GM21381 (cell line): ENCODE measurements around the gene CCDC8.
"Not testable (repeated sequence)": the region's sequence is repeated elsewhere in the genome, so short reads cannot be mapped to it uniquely, and the experiment has no call there.

Source experiments
- ATAC-seq: cut with Tn5 transposase; IDR thresholded peaks from one replicate; pipeline ENCODE4 v1.9.1; 2021; ENCODE audit warnings: mild to moderate bottlenecking, moderate library complexity; ENCODE audit not compliant: unreplicated experiment

The CCDC8 gene

GRCh38 chr19:46404753-46405468, 8.5 kb downstream of the CCDC8 start:
- ATAC-seq, result no peak

GRCh38 chr19:46404055-46404752, 9.2 kb downstream of the CCDC8 start:
- ATAC-seq, result no peak

DNA sequence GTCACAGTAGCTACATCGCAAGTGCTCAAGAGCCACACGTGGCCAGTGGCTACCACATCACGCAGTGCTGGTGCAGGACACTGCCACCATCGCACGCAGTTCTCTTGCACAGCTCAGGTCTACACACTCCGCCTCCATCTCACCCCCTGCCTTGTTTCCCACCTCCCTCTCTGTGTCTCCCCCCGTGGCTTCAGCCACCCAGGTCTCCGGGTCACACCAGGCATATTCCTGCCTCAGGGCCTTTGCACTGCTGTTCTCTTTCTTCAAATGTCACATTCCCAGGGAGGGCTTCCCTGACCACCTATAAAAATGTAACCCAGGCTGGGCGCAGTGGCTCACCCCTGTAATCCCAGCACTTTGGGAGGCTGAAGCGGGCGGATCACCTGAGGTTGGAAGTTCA, 10.6 kb downstream of the CCDC8 start:
- ATAC-seq, result no peak

DNA sequence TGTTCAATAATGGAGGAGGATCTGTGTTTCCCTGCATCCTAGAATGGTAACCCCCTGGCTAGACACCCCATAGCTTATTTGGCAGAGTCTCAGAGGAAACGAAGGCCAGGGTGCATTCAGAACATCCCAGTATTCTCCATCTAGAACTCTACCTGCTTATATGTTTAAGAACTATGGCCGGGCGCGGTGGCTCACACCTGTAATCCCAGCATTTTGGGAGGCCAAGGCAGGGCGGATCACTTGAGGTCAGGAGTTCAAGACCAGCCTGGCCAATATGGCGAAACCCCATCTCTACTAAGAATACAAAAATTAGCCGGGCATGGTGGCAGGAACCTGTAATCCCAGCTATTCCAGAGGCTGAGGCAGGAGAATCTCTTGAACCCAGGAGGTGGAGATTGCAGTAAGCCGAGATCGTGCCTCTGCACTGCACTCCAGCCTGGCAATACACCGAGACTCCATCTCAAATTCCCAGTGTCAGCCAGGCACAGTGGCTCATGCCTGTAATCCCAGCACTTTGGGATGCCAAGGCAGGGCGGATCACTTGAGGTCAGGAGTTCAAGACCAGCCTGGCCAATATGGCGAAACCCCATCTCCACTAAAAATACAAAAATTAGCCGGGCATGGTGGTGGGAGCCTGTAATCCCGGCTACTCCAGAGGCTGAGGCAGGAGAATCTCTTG, 15.4 kb downstream of the CCDC8 start:
- ATAC-seq, result not testable (repeated sequence)

GRCh38 chr19:46394402-46394797, 19.0 kb downstream of the CCDC8 start:
- ATAC-seq, result no peak

GRCh38 chr19:46393456-46394401, 19.6 kb downstream of the CCDC8 start:
- no peak for ATAC-seq

DNA sequence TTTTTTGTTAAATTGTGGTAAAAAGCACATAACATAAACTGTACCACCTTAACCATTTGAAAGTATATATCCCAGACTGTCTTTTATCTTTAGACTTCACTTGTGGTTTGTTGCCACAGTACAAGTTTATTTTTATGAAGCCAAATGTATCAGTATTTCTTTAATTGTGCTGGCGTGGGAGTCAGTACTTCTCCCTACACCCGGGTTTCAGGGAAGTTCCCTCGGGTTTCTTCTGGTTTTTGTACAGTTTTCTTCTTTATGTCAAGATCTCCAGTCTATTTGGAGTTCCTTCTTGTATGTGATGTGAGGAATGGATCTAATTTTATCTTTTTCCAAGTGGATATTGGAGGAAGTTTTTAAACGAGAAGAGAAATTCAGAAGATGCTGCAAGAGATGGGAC, 20.5 kb downstream of the CCDC8 start:
- no peak for ATAC-seq

GRCh38 chr19:46392252-46392801, 21.0 kb downstream of the CCDC8 start:
- no peak for ATAC-seq

- no peak for ATAC-seq
Measured at GRCh38 chr19:46391296-46392251, 21.8 kb downstream of the CCDC8 start.

GRCh38 chr19:46390866-46391265, 22.5 kb downstream of the CCDC8 start:
- ATAC-seq, result no peak

- no peak for ATAC-seq
Measured at GRCh38 chr19:46390121-46390858, 23.1 kb downstream of the CCDC8 start.

DNA sequence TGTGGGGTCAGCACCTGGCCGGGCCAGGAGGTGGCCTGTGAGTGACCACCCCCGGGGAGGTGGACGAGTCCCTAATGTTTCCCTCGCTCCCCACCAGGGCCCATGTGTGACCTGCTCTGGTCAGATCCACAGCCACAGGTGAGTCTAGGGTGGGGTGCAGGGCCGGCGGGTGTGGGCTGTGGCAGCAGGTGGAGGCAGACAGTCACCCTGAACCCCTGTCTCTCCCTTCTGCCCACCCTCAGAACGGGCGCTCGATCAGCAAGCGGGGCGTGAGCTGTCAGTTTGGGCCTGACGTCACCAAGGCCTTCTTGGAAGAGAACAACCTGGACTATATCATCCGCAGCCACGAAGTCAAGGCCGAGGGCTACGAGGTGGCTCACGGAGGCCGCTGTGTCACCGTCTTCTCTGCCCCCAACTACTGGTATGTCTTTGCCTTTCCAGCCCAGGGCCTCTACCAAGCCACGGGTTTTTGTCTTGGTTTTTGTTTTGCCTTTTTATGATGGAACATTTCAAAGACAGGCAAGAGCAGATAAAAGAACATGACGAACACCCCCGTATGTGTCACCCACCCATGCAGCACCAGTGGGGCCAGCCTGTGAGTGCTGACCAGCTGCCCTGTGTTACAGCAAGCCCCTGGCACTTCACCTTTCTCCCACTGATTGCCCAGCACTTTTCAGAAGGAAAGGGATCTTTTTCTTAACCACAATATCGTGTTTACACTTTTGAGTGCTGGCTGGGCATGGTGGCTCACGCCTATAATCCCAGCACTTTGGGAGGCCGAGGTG, 24.9 kb downstream of the CCDC8 start:
- no peak for ATAC-seq

DNA sequence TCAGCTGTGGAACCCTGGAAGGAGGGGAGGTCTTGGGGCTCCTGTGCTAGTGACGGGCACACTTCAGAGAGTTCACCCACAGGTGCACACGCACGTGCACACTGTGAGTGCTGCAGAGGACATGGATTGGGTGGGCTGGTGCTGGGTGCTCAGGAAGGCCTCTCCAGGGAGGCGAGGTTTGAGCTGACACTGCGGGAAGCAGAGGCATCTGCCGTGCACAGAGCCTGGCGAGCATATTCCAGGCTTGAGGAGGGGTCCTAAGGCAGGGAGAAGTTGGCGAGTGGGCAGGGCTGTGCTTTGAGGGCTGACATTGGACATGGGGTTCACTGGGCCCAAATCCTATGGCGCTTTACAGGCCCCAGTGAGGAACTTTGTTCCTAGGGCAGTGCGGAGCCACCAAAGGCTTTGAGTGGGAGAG, 25.6 kb downstream of the CCDC8 start:
- no peak for ATAC-seq

GRCh38 chr19:46386996-46387712, 26.2 kb downstream of the CCDC8 start:
- no peak for ATAC-seq

GRCh38 chr19:46386151-46386550, 27.2 kb downstream of the CCDC8 start:
- ATAC-seq, result no peak

- ATAC-seq, result no peak
Measured at GRCh38 chr19:46385636-46386035, 27.7 kb downstream of the CCDC8 start.

DNA sequence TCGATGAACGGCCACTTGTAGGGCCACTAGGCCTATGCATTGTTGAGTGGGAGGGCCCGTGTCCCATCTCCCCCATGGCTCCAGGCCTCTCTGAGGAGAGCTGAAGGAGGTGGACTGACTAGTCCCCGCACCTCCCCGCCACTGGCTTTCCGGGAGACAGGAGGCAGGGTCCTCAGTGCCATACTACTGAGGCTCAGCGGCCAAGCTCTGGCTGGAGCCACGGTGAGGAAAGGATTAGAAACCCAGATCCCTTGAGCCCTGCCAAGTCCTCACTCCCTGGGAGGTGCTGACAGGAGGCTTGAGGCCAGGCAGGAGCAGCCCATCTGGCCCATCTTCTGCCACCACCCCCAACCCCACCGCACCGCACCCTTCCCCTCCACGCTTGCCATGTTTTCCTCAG, 29.0 kb downstream of the CCDC8 start:
- ATAC-seq, result no peak
